ENCODE data around the gene TSLP.

The TSLP gene

DNA sequence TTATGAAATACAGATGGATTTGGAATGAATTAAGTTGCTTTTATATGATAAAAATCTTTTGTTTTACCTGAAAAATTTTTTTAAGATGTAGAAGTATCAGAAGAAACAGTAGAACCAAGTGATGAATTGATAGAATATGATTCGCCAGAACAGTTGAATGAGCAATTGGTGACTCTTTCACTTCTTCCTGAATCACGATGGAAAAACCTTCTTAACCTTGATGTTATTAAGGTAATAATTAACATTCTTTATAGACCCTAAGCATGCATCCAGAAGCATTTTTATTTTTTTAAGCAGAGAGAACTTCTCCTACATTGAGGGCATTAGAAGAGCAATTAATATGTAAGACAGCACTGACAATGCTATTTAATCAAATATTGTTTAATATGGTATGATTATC is 49.4 kb downstream of the TSLP start:
- H3K27me3 ChIP-seq (ENCODE audit: low read depth, low read length) = no peaks in the 10 kb centered on the region
- no peak overlapping the region for H3K9ac ChIP-seq (ENCODE audit: low read length)
- no peaks in the 10 kb centered on the region for H3K9me3 ChIP-seq (ENCODE audit: insufficient read depth, low read length)
- H3K27ac ChIP-seq (ENCODE audit: low read length) = no peak overlapping the region
- H2AFZ ChIP-seq (ENCODE audit: low read depth, low read length) = no peak overlapping the region
- no peak overlapping the region for H3K4me3 ChIP-seq (ENCODE audit: low read length)
- H4K20me1 ChIP-seq (ENCODE audit: insufficient read depth, low read length) = no peaks in the 10 kb centered on the region
- no peak for TF ChIP-seq EZH2phosphoT487 (IDR thresholded peaks at IDR 0.05; ENCODE audit: low read depth)
- H3K36me3 ChIP-seq (replicated peaks; ENCODE audit: low read depth, low read length) = peaks cover 48% of the 10 kb centered on the region
- no peaks in the 10 kb centered on the region for H3K79me2 ChIP-seq (ENCODE audit: low read length)
- no peaks in the 10 kb centered on the region for H3K4me1 ChIP-seq (ENCODE audit: low read length)
- no peak overlapping the region for H3K4me2 ChIP-seq (ENCODE audit: low read length)

DNA sequence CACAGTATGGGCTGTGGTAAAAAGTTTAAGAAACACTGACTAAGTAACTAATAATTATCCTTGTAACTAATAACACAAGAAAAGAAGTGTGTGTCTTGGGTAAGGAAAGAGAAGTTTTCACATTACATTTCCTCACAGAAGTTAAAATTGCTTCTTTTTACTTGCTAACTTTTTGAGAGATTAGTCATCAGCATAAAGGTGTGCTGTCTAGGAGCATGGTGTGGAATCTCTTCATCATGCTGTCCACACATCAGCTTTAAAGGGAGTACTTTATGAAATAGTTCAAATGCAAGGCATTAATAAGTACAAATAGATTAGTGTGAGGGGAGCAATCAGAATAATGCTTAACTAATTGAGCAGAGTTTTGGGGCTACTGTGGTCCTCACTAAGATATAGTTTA is 50.4 kb downstream of the TSLP start:
- Histone ChIP-seq H3K4me3 (ENCODE audit: low read length) (no peak overlapping the region), H3K27me3 (ENCODE audit: low read depth, low read length) (no peaks in the 10 kb centered on the region), H3K27ac (ENCODE audit: low read length) (no peak overlapping the region), H3K9ac (ENCODE audit: low read length) (no peak overlapping the region), H3K36me3 (replicated peaks; ENCODE audit: low read depth, low read length) (peaks cover 47% of the 10 kb centered on the region), H3K9me3 (ENCODE audit: insufficient read depth, low read length) (no peaks in the 10 kb centered on the region), H2AFZ (ENCODE audit: low read depth, low read length) (no peak overlapping the region), H3K4me1 (ENCODE audit: low read length) (no peaks in the 10 kb centered on the region), H3K4me2 (ENCODE audit: low read length) (no peak overlapping the region), H3K79me2 (ENCODE audit: low read length) (no peaks in the 10 kb centered on the region), H4K20me1 (ENCODE audit: insufficient read depth, low read length) (no peaks in the 10 kb centered on the region)
- no peak for TF ChIP-seq EZH2phosphoT487 (IDR thresholded peaks at IDR 0.05; ENCODE audit: low read depth)
- TF ChIP-seq, protein P1, sequence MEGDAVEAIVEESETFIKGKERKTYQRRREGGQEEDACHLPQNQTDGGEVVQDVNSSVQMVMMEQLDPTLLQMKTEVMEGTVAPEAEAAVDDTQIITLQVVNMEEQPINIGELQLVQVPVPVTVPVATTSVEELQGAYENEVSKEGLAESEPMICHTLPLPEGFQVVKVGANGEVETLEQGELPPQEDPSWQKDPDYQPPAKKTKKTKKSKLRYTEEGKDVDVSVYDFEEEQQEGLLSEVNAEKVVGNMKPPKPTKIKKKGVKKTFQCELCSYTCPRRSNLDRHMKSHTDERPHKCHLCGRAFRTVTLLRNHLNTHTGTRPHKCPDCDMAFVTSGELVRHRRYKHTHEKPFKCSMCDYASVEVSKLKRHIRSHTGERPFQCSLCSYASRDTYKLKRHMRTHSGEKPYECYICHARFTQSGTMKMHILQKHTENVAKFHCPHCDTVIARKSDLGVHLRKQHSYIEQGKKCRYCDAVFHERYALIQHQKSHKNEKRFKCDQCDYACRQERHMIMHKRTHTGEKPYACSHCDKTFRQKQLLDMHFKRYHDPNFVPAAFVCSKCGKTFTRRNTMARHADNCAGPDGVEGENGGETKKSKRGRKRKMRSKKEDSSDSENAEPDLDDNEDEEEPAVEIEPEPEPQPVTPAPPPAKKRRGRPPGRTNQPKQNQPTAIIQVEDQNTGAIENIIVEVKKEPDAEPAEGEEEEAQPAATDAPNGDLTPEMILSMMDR (IDR thresholded peaks at IDR 0.05; ENCODE audit: low read depth, low read length) = no peak

DNA sequence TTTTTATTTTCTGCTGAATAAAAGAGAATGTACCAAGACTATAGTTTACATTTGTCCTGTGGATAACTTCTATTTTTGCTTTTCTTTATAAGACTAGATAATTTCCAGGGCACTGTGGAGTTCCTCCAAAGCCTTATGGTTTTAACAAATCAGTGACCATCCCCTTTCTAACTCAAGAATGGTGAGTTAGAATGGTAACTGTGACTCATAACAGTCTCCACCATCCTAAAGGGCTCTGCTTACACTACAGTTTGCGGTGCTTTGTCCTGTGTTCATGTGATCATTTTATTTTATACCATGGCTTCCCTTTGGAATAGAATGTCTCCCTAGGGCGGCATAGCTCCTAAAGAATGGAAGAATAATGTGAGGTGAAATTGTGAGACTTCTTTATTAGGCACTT is 50.9 kb downstream of the TSLP start:
- Histone ChIP-seq H3K27me3 (ENCODE audit: low read depth, low read length) (no peaks in the 10 kb centered on the region), H3K4me3 (ENCODE audit: low read length) (no peak overlapping the region), H3K79me2 (ENCODE audit: low read length) (no peaks in the 10 kb centered on the region), H4K20me1 (ENCODE audit: insufficient read depth, low read length) (no peaks in the 10 kb centered on the region), H3K27ac (ENCODE audit: low read length) (no peak overlapping the region), H3K9ac (ENCODE audit: low read length) (no peak overlapping the region), H3K4me2 (ENCODE audit: low read length) (no peak overlapping the region), H2AFZ (ENCODE audit: low read depth, low read length) (no peak overlapping the region), H3K4me1 (ENCODE audit: low read length) (no peaks in the 10 kb centered on the region), H3K9me3 (ENCODE audit: insufficient read depth, low read length) (no peaks in the 10 kb centered on the region), H3K36me3 (replicated peaks; ENCODE audit: low read depth, low read length) (peaks cover 50% of the 10 kb centered on the region)
- TF ChIP-seq EZH2phosphoT487 (IDR thresholded peaks at IDR 0.05; ENCODE audit: low read depth) = no peak
- TF ChIP-seq, protein P1 (IDR thresholded peaks at IDR 0.05; ENCODE audit: low read depth, low read length) = no peak

DNA sequence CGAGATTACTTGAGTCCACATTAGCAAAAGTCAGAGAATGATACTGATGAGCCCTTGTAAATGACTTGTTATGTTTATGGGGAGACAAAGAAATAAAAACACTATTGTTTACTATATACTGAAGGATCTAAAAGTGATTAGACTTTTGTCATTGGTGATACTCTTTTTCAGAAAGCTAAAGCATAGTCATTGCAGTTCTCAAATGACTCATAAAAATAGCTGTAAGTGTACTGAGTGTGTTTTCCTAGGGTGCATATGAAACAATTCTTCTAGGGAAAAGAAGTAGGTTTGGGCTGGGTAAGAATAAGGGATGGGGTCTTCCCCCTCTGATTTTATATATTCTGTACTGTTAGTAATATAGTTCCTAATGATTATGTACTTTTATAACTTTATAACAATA is 53.3 kb downstream of the TSLP start:
- Histone ChIP-seq H2AFZ (ENCODE audit: low read depth, low read length) (no peak overlapping the region), H3K27me3 (ENCODE audit: low read depth, low read length) (no peaks in the 10 kb centered on the region), H3K4me3 (ENCODE audit: low read length) (no peak overlapping the region), H3K4me1 (ENCODE audit: low read length) (no peaks in the 10 kb centered on the region), H3K9ac (ENCODE audit: low read length) (no peak overlapping the region), H3K36me3 (replicated peaks; ENCODE audit: low read depth, low read length) (peaks cover 36% of the 10 kb centered on the region), H4K20me1 (ENCODE audit: insufficient read depth, low read length) (no peaks in the 10 kb centered on the region), H3K27ac (ENCODE audit: low read length) (no peak overlapping the region), H3K4me2 (ENCODE audit: low read length) (no peak overlapping the region), H3K79me2 (ENCODE audit: low read length) (no peaks in the 10 kb centered on the region), H3K9me3 (ENCODE audit: insufficient read depth, low read length) (no peaks in the 10 kb centered on the region)
- TF ChIP-seq, protein P1 (IDR thresholded peaks at IDR 0.05; ENCODE audit: low read depth, low read length) = no peak
- TF ChIP-seq EZH2phosphoT487 (IDR thresholded peaks at IDR 0.05; ENCODE audit: low read depth) = no peak

DNA sequence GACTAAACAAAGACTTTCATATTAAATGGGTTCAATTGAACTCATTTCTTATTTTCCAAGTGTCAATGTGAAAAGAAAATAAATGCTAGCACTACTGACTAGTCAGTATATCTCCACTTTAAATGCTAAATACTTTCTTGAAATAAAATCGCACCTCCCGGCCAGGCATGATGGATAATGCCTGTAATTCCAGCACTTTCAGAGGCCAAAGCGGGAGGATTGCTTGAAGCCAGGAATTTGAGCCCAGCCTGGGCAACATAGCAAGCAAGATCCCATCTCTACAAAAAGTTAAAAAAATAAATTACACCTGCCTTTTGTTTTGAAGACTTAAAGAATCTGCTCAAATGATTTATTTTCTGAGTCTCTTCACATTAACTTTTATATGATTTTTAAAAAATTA is 55.4 kb downstream of the TSLP start:
- no peak overlapping the region for H3K9ac ChIP-seq (ENCODE audit: low read length)
- no peaks in the 10 kb centered on the region for H4K20me1 ChIP-seq (ENCODE audit: insufficient read depth, low read length)
- TF ChIP-seq, protein P1 (IDR thresholded peaks at IDR 0.05; ENCODE audit: low read depth, low read length) = no peak
- no peak for TF ChIP-seq EZH2phosphoT487 (IDR thresholded peaks at IDR 0.05; ENCODE audit: low read depth)
- H3K79me2 ChIP-seq (ENCODE audit: low read length) = no peaks in the 10 kb centered on the region
- H3K4me2 ChIP-seq (ENCODE audit: low read length) = no peak overlapping the region
- H3K4me1 ChIP-seq (ENCODE audit: low read length) = no peaks in the 10 kb centered on the region
- H3K36me3 ChIP-seq (replicated peaks; ENCODE audit: low read depth, low read length) = peaks cover 22% of the 10 kb centered on the region
- no peak overlapping the region for H2AFZ ChIP-seq (ENCODE audit: low read depth, low read length)
- H3K4me3 ChIP-seq (ENCODE audit: low read length) = no peak overlapping the region
- no peaks in the 10 kb centered on the region for H3K27me3 ChIP-seq (ENCODE audit: low read depth, low read length)
- no peak overlapping the region for H3K27ac ChIP-seq (ENCODE audit: low read length)
- no peaks in the 10 kb centered on the region for H3K9me3 ChIP-seq (ENCODE audit: insufficient read depth, low read length)

Measured in OCI-LY3 (cell line).